ENCODE results near the gene TRAF4.
A peak's percentile ranks its signal among the peaks of the same experiment; 100 is the strongest.
"Not testable (repeated sequence)": the region's sequence is repeated elsewhere in the genome, so short reads cannot be mapped to it uniquely, and the experiment has no call there.

The TRAF4 gene

DNA sequence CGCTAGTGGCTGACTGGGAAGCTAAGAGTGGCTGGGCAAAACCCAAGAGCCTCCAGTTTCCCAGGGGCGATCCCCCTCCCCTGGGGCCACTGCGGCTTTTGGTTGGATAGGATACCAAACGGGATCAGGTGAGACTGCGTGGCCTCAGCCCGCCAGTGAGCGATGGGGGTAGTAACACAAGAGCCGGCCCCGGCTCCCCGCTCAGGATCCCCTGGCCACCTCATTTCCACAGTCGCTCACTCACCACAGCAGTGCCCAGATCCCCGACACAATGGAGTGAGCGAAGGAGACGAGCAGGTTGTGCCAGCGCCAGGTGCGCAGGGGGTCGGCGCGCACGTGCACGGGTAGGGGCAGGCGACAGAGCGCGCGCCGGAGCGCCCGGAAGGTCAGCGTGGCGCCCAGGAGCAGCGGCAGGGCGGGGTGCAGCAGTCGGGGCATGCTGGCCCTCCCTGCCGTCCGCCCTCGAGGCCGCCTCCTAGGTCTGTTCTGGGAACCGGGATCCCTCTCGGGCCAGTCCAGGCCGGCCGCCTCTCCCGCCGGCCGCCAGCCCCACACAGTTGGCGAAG lies 18.1 kb upstream of the TRAF4 start:
- Histone ChIP-seq H3K9ac (ENCODE audit: insufficient read length) (peak overlapping the region; percentile 81), H3K27ac (peak overlapping the region; percentile 85), H3K36me3 (ENCODE audit: insufficient read depth, low read length) (peaks cover 45% of the 10 kb centered on the region), H3K9me3 (ENCODE audit: low read depth, low read length) (no peaks in the 10 kb centered on the region), H3K4me3 (peak overlapping the region; percentile 96)
- no peak for TF ChIP-seq FOXP2 (optimal IDR thresholded peaks at IDR 0.05; ENCODE audit: control extremely low read depth, extremely low read length, insufficient read depth)
- no peak for TF ChIP-seq EZH2 (IDR thresholded peaks at IDR 0.05)
- TF ChIP-seq POLR2AphosphoS5 (IDR thresholded peaks at IDR 0.05; ENCODE audit: borderline replicate concordance, low read depth, low read length), result peak; percentile 4; the same call in 1 of the 2 replicates
- no peak for DNase-seq (ENCODE audit: low read depth, low spot score)

DNA sequence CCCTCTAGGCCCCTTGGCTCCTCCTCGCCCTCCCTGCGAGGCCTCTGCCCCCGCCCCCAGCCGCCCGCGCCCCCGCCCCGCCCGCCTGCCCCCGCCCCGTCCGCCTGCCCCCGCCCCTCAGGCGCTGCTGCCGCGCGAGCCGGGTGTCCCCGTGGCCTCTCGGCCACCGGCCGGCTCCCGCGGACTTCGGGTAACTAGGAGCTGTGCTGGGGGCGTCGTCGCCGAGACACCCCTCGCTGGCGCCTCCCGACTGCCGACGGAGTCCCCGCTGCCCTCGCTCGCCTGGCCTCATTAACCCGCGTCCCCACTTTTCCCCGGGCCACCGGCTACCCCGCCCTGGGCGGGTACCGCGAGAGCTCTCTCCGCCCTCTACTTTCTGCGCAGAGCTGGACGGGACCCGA lies 17.6 kb upstream of the TRAF4 start, which contains the start of gene TLCD1:
Gene TLCD1, minus strand, starts transcription at position 8 of the 401 bp plus-strand sequence. CDS start 136 bp downstream, outside the sequence.
- Histone ChIP-seq H3K36me3 (ENCODE audit: insufficient read depth, low read length) (peaks cover 40% of the 10 kb centered on the region), H3K4me3 (peak within 1 kb of the TSS; percentile 96), H3K9ac (ENCODE audit: insufficient read length) (peak within 1 kb of the TSS; percentile 81), H3K27ac (peak within 1 kb of the TSS; percentile 85), H3K9me3 (ENCODE audit: low read depth, low read length) (no peaks in the 10 kb centered on the region)
- TF ChIP-seq POLR2AphosphoS5 (IDR thresholded peaks at IDR 0.05; ENCODE audit: borderline replicate concordance, low read depth, low read length), result no peak
- no peak for DNase-seq (ENCODE audit: low read depth, low spot score)

- Histone ChIP-seq H3K9ac (ENCODE audit: insufficient read length) (peak overlapping the region; percentile 62), H3K4me3 (peak overlapping the region; percentile 96)
- DNase-seq (ENCODE audit: low read depth, low spot score), result no peak
These were observed 17.0 kb upstream of the TRAF4 start for GRCh38 chr17:28726627-28727491.

GRCh38 chr17:28728364-28729200 lies 15.2 kb upstream of the TRAF4 start, which contains the start of gene NEK8:
TSS of gene NEK8 (plus strand) at chr17:28728788. CDS start at chr17:28728814, 26 bp downstream.
- peak within 1 kb of the TSS; percentile 98 for H3K27ac ChIP-seq
- H3K36me3 ChIP-seq (ENCODE audit: insufficient read depth, low read length), result peaks cover 17% of the 10 kb centered on the region
- no peaks in the 10 kb centered on the region for H3K9me3 ChIP-seq (ENCODE audit: low read depth, low read length)
- peak; percentile 96 for DNase-seq (ENCODE audit: low read depth, low spot score)
- H3K4me3 ChIP-seq, result peak within 1 kb of the TSS; percentile 95
- no peak for TF ChIP-seq EZH2 (IDR thresholded peaks at IDR 0.05)
- peak; percentile 68 for TF ChIP-seq POLR2AphosphoS5 (IDR thresholded peaks at IDR 0.05; ENCODE audit: borderline replicate concordance, low read depth, low read length)
- TF ChIP-seq FOXP2 (optimal IDR thresholded peaks at IDR 0.05; ENCODE audit: control extremely low read depth, extremely low read length, insufficient read depth), result no peak
- H3K9ac ChIP-seq (ENCODE audit: insufficient read length), result peak within 1 kb of the TSS; percentile 90

More at GRCh38 chr17:28726627-28727491, 17.0 kb upstream of the TRAF4 start:
- no peaks in the 10 kb centered on the region for H3K9me3 ChIP-seq (ENCODE audit: low read depth, low read length)
- H3K36me3 ChIP-seq (ENCODE audit: insufficient read depth, low read length), result peaks cover 34% of the 10 kb centered on the region
- TF ChIP-seq POLR2AphosphoS5 (IDR thresholded peaks at IDR 0.05; ENCODE audit: borderline replicate concordance, low read depth, low read length) (peak; percentile 16; the same call in 1 of the 2 replicates), FOXP2 (optimal IDR thresholded peaks at IDR 0.05; ENCODE audit: control extremely low read depth, extremely low read length, insufficient read depth) (no peak), EZH2 (IDR thresholded peaks at IDR 0.05) (no peak)
- no peak overlapping the region for H3K27ac ChIP-seq

GRCh38 chr17:28729950-28730330 lies 13.9 kb upstream of the TRAF4 start:
- TF ChIP-seq FOXP2 (optimal IDR thresholded peaks at IDR 0.05; ENCODE audit: control extremely low read depth, extremely low read length, insufficient read depth) (no peak), POLR2AphosphoS5 (IDR thresholded peaks at IDR 0.05; ENCODE audit: borderline replicate concordance, low read depth, low read length) (no peak), EZH2 (IDR thresholded peaks at IDR 0.05) (no peak)
- H3K36me3 ChIP-seq (ENCODE audit: insufficient read depth, low read length), result peaks cover 4% of the 10 kb centered on the region
- 0 out of 2 replicates have a peak overlapping the region, but pooled peaks have one; percentile 4 for H3K27ac ChIP-seq

DNA sequence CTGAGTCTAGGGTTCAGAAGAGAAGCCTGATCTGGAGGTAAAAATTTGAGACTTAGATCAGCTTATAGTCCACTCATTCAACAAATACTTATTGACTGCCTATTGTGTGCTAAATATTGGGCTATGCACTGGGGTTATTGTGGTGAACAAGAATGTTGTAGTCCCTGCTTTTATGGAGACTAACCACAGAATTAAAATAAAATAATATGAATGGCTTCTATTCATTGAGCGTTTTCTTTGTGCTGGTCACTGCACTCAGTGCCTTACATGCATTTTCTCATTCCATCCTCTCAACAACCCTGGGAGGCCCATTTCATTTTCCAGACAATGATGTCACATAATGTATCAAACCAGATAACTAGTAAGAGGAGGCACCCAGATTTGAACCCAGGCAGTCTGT lies 10.5 kb upstream of the TRAF4 start:
- TF ChIP-seq POLR2AphosphoS5 (IDR thresholded peaks at IDR 0.05; ENCODE audit: borderline replicate concordance, low read depth, low read length), result no peak

More at GRCh38 chr17:28729950-28730330, 13.9 kb upstream of the TRAF4 start:
- DNase-seq (ENCODE audit: low read depth, low spot score), result no peak
- Histone ChIP-seq H3K9me3 (ENCODE audit: low read depth, low read length) (no peaks in the 10 kb centered on the region), H3K4me3 (no peak overlapping the region), H3K9ac (ENCODE audit: insufficient read length) (no peak overlapping the region)

DNA sequence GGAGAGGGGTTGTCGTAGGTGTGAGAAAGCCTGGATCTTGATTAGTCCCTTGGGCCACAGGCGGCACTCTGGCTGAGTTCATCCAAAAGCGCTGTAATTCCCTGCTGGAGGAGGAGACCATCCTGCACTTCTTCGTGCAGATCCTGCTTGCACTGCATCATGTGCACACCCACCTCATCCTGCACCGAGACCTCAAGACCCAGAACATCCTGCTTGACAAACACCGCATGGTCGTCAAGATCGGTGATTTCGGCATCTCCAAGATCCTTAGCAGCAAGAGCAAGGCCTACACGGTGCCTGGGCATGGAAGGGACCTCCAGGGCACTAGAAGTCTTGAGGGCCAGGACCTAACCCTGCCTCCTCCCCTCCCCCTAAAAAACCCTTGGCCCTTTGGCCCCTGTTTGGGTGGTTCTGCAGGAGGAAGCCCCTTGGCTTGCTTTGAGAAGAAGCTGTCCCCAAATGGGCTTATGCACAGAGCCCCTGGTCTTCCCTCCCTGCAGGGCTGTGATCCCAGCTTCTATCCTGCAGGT lies 9.0 kb upstream of the TRAF4 start:
- no peak for DNase-seq (ENCODE audit: low read depth, low spot score)
- no peak overlapping the region for H3K9ac ChIP-seq (ENCODE audit: insufficient read length)
- TF ChIP-seq EZH2 (IDR thresholded peaks at IDR 0.05), result no peak
- no peak overlapping the region for H3K27ac ChIP-seq
- no peaks in the 10 kb centered on the region for H3K36me3 ChIP-seq (ENCODE audit: insufficient read depth, low read length)
- no peak overlapping the region for H3K4me3 ChIP-seq
- H3K9me3 ChIP-seq (ENCODE audit: low read depth, low read length), result no peaks in the 10 kb centered on the region

More for the DNA sequence above, 10.5 kb upstream of the TRAF4 start:
- DNase-seq (ENCODE audit: low read depth, low spot score), result no peak
- no peaks in the 10 kb centered on the region for H3K36me3 ChIP-seq (ENCODE audit: insufficient read depth, low read length)
- H3K4me3 ChIP-seq, result no peak overlapping the region
- H3K9ac ChIP-seq (ENCODE audit: insufficient read length), result no peak overlapping the region
- H3K27ac ChIP-seq, result no peak overlapping the region
- no peaks in the 10 kb centered on the region for H3K9me3 ChIP-seq (ENCODE audit: low read depth, low read length)

DNA sequence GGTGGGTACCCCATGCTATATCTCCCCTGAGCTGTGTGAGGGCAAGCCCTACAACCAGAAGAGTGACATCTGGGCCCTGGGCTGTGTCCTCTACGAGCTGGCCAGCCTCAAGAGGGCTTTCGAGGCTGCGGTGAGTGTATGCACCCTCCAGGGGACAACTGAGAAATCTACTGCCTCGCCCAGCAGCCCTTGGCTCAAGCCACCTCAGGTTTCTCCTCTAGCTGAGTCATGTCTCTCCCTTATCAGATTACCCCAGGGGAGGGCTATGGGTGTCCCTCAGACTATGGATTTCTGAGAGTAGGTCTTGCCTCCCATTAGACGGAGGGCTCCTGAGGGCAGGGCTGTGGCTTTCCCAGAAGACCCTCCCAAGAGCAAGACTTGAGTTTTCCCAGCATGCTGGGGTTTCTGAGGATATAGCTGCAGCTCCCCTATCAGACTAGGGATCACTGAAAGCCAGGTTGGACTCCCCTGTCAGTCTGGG lies 8.5 kb upstream of the TRAF4 start:
- DNase-seq (ENCODE audit: low read depth, low spot score), result no peak
- no peak overlapping the region for H3K4me3 ChIP-seq
- no peak overlapping the region for H3K27ac ChIP-seq
- TF ChIP-seq POLR2AphosphoS5 (IDR thresholded peaks at IDR 0.05; ENCODE audit: borderline replicate concordance, low read depth, low read length) (no peak), FOXP2 (optimal IDR thresholded peaks at IDR 0.05; ENCODE audit: control extremely low read depth, extremely low read length, insufficient read depth) (no peak), EZH2 (IDR thresholded peaks at IDR 0.05) (no peak)
- H3K9ac ChIP-seq (ENCODE audit: insufficient read length), result no peak overlapping the region
- H3K36me3 ChIP-seq (ENCODE audit: insufficient read depth, low read length), result no peaks in the 10 kb centered on the region
- H3K9me3 ChIP-seq (ENCODE audit: low read depth, low read length), result no peaks in the 10 kb centered on the region

DNA sequence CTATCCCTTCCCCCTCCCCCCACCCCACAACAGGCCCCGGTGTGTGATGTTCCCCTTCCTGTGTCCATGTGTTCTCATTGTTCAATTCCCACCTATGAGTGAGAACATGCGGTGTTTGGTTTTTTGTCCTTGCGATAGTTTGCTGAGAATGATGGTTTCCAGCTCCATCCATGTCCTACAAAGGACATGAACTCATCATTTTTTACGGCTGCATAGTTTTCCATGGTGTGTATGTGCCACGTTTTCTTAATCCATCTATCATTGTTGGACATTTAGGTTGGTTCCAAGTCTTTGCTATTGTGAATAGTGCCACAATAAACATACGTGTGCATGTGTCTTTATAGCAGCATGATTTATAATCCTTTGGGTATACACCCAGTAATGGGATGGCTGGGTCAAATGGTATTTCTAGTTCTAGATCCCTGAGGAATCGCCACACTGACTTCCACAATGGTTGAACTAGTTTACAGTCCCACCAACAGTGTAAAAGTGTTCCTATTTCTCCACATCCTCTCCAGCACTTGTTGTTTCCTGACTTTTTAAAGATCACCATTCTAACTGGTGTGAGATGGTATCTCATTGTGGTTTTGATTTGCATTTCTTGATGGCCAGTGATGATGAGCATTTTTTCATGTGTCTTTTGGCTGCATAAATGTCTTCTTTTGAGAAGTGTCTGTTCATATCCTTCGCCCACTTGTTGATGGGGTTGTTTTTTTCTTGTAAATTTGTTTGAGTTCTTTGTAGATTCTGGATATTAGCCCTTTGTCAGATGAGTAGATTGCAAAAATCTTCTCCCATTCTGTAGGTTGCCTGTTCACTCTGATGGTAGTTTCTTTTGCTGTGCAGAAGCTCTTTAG lies 7.7 kb upstream of the TRAF4 start:
- DNase-seq (ENCODE audit: low read depth, low spot score); H3K27ac ChIP-seq; H3K9ac ChIP-seq (ENCODE audit: insufficient read length); H3K9me3 ChIP-seq (ENCODE audit: low read depth, low read length); H3K36me3 ChIP-seq (ENCODE audit: insufficient read depth, low read length); H3K4me3 ChIP-seq: not testable (repeated sequence)
